HG03520 (cell line): Measurements from ENCODE around the gene SSTR3.
"Not testable (repeated sequence)": the region's sequence is repeated elsewhere in the genome, so short reads cannot be mapped to it uniquely, and the experiment has no call there.

ENCODE experiments used
- ATAC-seq: cut with Tn5 transposase; IDR thresholded peaks from one replicate; pipeline ENCODE4 v1.9.1; 2021; ENCODE audit warnings: mild to moderate bottlenecking, moderate library complexity; ENCODE audit not compliant: unreplicated experiment

The SSTR3 gene

DNA sequence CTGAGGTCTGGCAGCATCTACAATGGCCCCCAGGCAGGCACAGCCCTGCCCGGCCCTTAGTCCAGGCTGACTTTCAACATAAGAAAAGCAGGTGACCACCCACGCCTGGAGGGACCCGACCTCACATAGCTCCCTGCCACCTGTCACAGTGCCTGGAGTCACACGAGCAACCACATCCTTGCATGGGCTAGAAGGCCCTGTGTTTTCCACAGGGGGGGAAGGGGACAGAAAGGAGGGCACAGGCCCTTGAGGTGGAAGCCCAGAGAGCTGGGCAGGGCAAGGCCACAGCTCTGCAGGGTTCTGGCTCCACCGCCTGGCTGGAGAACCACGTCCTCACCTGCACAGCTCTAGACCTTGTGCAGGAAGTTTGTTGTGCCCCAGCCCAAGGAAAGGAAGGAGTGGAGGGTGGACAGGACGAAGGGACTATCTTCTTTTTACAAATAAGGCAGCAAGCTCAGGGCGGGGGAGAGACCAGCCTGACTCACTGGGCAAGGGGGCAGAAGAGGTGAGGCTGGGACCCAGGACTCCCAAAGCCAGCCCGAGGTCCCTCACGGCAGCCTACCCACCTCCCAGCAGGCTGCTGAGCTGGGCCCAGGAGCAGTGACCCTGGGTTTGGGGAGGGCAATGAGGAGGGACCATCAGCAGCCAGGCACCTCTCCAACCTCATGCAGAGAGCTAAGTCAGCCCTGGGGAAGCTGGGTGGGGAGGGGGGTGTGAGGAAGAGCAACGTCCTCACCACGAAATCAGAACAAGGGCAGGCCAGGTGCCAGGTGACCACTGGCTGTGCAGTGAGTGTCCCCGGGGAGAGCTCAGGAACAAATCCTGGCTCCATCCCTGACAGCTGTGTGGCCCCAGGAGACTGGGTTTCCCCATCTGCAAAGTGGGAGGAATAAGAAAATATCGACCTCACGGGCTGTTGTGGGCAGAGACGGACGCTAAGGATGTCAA is 28.6 kb downstream of the SSTR3 start:
- ATAC-seq = no peak

DNA sequence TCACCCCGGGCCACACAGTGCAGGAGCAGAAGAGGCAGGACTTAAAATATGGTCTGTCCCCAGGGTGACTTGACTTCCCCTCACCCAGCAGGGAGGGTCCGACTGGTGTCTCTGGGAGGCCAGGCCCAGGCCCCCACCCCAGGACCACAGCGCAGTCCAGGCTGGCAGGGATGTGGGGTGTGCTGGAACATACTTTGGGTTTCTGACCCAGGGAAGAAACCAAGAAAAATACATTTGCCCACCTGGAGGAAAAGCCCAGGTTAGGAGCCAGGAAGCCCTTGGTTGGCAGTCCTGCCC is 29.4 kb downstream of the SSTR3 start:
- no peak for ATAC-seq

DNA sequence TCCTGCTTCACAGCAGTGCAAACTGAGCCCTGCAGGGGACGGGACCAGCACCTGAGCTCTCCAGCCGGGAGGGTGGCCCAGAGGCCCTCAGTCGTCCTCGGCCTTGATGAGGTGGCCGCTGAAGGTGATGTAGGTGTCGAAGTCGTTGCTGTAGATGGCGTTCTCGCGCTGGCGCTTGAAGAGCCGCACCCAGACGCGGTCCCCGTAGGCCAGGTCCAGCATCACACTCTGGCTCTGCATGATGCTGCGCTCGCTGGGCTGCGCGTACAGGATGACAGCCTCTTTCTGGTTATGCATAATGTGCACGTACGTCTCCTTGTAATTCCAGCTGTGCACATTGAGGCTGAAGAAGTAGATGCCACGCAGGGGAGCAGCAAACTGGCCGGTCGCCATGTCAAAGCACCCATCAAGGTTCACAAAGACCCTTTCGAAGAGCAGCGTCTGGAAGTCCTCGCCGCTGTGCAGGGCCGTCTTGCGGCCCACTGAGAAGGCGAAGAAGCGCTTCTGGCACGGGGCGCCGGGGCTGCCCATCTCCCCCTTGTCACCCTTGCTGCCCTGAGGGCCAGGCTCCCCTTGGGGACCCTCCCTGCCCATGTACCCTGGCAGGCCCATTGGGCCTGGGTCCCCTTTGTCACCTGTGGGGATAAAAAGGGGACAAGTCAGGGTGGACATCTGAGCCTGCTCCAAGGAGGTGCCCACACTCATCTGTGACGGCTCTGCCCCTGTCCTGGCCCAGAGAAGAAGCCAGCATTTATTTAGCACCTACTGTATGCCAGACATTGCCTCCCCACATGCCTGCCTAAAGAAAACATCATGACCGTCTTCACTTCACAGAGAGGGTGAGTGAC is 30.0 kb downstream of the SSTR3 start:
- ATAC-seq = no peak

DNA sequence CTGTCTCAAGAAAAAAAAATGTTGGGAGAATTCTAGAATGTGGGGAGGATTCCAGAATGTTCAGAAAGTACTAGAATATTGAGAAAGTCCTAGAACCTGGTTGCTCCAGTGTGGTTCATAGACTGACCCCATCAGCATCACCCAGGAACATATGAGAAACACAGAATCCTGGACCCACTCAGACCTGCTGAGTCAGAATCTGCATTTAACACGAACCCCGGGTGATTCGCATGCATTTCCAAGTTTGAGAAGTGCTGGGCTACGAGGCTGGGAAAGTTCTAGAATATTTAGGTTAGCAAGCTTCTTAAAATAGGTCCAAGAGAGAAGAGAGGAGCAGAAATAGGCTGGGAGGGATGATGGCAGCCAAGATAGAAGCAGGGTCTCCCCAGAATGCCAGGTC is 30.6 kb downstream of the SSTR3 start:
- ATAC-seq = no peak

DNA sequence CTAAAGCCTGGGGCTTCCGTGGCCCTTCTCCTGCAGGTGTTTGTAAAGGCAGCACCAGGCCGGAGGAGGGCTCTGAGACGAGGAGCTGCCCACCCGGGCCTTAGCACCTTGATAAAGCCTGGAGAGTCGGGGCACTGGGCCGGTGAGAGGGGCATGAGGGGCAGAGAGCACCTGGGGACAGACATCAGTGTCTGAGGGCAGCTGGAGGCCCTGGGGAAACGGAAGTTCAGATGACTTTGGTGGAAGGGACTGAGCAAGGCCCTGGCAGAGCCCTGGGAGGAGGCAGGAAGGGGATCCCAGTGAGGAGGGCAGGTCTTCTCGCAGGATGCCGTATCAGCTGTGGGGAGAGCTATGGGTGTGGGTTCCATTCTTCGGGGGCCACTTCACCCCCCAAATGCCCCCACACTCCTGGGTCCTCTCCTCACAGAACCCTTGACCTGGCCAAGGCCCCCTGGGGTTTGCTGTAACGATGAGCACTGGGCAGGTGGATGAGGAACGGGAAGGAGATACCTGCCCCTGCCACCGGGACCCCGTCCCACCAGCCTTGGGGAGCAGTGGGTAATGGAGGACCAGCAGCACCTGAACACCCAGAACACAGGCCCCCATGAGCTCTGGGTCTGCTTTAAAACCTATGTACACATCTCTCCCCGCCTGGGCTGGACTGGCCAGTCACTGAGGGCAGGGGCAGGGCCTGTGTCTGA is 31.6 kb downstream of the SSTR3 start:
- no peak for ATAC-seq

DNA sequence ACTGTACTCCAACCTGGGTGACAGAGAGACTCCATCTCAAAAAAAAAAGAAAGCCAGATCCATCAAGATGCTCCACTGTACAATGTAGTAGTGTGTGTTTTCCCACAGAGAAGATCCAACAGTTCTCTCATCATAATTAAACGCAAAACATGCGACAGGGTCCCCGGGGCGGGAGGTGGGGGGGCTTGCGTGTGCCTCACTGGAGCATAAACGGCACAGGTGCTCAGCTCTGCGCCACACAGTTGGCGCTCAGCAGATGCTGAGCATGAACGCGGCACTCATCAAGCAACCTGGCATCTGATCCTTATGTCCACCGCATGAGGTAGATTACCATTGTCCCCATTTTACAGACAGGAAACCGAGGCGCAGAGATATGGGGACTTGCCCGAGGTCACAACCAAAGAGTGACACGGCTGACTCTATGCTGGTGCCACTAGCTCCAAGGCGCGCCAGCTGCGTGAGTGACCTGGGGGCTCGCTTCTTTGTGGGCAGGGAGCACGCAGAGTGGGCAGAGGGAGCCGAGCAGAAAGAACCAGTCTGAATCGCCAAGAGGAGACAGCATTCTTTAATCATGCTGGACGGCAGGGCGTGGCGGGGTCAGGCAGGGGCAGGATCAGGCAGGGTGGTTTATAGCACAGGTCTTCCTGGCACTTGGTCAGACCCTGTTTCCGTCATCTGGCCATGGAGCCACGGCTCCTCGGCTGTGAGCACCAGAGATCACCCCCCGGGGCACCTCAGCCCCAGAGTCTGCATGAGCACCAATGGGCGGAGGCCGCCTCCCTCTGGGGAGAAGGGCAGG is 32.5 kb downstream of the SSTR3 start:
- no peak for ATAC-seq

DNA sequence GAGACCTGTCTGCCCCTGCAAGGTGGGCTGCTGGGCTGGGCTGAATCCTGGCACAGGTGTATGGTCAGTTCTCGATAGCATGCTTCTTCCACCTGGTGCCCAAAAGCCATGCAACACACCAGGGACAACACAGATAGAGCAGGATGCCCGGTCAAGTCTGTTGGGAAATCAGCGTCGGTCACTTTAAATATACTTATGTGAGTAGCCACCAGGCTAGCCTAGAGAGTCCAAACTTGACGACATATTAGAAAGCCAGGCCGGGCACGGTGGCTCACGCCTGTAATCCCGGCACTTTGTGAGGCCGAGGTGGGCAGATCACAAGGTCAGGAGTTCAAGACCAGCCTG is 33.2 kb downstream of the SSTR3 start:
- ATAC-seq = no peak

DNA sequence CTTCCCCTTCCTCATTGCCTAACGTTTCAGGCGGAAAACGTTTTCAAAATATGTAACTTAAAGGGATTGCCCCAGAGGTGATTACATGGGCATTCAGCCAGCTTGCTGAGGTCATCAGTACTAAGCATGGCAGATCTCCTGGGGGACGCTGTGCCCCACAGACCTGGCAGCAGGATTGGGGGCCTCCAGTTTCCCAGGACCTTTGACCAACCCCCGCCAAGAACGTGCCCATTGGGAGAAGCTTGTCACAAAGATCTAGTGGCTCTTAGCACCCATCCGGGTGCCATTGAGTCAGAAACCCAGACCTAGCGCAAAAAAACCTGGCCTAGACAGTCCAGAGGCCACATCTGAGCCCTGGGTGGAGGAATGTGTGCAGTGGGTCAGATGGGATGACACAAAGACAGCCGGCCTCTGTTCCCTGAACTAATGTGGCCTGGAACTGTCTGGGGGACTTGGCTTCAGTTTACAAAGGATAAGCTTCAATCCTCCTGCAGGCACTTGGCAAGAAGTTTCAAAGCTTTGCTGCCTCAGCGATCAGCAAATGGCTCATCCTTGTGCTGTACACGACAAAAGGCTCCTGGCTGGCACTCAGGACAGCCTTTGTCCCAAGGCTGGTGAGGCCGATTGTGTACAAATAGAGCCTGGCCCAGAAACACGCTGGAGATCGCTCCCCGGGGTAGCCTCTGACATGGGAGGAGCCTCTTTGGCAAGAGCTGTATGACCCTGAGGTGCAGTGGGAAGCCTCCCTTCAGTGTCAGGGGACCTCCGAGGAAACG is 33.7 kb downstream of the SSTR3 start:
- ATAC-seq = no peak

DNA sequence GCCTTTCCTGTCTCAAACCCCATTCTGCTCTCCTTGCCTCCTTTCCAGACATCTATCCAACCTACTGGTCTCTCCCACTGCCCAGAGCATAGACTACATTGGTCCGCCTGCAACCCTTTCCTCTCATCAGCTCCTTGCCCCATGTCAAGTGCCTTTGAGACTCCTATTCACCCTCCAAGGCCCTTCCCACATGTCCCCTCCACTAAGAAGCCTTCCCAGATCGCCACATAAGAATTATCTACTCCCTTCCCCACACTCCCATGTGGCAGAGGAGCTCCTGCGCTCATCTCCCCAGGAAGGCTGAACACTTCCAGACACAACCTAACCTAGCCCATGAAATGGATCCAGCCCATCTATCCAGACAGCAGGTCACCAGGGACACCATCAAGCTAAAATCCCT is 34.5 kb downstream of the SSTR3 start:
- ATAC-seq = no peak

DNA sequence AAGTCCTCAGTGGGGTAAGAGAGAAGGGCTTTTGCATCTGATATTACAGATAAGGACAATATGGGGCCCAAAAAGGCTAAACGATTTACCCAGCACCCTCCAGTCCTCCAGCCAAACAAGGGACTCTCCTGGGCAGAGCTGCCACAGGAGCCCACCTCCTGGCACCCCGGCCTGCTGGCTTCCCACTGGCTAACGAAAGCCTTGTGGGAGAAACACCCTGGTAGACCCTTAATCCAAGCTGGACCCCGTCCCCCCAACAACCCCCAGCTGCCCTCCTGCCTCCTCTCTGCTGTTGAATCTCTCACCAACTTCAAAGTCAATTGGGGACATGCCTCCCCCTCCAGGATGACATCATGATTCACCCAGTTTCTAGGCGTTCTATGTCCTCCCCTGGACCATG is 35.1 kb downstream of the SSTR3 start:
- ATAC-seq = no peak

DNA sequence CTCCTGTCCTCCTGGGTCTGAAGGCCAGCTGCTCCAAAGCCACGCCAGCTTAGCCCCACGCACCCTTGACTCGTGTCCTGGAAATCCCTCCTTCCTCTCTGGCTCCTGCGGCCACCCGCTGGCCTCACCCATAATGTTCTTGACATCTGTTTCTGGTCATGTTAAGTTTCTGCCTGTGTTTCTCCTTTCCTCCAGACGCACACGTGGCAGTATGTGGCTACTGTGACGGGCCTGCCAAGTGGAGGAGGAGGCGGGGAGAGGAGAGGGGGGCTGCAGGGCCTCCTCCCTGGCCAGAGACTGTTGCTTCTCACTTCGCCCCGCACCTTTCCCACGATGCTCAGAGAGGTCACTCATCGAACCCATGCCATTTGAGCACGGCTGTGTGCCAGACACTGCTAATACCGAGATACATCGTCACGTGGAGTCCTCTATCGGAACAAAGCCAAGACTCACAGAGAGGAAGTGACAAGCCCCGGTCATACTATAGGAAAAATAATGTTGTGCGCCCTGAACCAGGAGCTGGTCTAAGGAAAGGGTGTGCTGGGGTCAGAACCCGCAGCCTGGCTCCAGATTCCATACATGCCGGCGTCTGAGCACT is 35.7 kb downstream of the SSTR3 start:
- ATAC-seq = no peak

DNA sequence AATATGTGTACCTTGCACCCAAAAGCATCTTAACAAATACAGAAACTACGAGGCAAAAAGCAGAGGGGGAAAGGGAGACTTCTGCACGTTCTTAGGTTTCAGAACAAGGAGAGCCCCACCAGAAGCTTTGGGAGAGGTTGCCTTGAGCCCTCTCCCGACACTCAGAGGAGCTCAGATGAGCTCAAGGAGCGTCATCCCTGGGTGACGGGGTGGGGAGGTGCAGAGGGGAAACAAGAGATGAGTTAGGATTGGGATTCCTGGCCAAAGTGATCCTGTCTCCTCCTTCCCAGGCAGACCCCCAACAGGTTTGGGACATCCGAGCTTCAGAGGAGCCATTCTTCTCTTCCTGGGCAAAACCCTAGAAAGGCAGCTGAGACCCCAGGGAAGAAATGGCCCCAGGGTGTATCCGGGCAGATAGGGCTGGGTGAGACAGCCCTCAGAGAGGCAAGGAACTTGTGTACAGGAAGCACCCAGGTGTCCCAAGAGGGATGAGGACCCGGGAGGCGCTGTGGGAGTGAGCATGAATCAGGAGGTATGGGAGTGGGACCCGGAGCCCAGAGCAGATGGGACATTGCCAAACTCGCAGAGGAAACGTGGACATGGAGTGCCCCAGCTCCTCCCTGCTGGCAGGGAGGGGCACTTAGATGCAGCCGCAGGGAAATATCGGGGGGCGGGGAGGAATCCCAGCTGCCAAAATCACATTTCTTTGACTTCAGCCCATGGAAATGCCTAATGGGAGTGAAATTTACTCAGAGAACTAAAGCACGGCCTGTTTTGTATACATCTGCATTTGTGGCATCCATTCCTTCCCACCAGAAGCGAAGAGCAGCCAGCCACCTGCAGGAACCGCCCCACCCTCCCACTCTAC is 36.6 kb downstream of the SSTR3 start:
- no peak for ATAC-seq

DNA sequence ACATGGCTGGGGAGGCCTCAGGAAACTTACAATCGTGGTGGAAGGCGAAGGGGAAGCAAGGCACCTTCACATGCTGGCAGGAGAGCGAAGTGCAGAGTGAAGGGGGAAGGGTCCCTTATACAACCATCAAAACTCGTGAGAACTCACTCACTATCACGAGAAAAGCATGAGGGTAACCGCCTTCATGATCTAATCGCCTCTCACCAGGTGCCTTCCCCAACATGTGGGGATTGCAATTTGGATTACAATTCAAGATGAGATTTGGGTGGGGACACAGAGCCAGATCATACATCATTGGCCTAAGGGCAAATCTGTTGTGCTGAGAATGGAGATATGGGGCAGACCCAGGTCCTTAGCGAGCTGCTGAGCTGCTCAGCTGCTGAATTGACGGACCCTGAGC is 37.3 kb downstream of the SSTR3 start:
- no peak for ATAC-seq

DNA sequence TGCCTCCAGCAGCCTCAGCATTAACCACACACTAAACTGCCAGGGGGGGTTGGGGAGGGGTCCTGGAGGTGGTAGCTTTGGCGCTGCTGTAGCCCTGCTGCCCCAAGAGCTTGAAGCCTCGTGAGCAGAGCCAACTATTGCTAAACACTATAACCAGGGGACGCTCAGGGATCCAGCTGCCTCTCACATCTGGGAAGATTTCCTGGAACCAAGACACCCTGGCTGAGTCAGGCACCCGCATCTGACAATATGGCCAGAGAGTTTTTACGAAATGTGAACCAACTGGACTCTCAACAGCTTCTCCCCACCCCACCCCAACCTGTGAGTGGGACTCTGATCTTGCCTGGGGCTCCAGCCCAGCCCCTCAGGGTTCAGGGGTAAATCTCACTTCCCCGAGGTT is 38.6 kb downstream of the SSTR3 start:
- ATAC-seq = no peak

DNA sequence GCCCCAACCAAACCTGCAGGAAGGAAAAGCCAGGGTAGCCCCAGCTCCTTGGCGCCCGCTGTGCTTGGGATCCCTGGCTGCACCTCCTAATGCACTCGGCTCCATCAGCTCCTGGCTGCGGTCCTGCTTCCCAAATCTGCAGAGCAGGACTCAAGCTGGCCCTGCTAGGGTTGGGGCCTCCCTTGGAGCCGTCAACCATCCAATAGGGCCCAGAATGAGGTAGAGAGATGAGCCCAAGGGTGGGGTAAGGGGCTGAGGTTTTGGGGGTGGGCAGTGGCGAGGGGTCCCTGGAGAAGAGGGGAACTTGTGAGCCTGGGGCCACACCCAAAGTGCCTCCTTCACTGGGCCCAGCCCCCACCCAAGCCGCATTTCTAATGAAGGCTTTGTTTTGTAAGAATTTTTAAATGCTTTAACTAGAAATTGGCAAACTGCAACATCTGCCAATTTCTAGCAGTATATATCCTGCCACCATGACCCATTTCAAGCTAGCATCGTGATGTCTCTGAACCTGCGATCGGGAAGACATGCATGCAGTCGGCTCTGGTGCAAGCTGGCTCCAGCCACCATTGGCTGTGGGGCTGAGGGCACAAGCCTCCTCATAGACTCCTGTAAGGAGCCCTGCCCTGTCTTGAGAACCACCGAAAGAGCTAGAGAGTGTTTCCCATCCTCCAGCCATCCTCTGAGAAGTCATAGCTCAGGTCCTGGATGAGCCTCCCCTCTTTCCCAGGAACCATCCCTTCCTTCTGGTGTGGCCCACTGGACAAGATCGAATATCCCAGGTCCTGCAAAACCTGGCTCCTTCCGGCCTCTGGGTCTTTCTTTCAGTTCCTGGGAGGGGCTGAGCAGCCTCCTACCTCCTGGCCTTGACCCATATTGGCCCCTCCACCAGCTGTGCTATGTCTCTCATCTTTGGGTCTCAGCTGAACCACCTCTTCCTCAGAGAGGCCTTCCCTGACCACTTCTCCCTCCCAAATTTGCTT is 39.7 kb downstream of the SSTR3 start:
- ATAC-seq = no peak

DNA sequence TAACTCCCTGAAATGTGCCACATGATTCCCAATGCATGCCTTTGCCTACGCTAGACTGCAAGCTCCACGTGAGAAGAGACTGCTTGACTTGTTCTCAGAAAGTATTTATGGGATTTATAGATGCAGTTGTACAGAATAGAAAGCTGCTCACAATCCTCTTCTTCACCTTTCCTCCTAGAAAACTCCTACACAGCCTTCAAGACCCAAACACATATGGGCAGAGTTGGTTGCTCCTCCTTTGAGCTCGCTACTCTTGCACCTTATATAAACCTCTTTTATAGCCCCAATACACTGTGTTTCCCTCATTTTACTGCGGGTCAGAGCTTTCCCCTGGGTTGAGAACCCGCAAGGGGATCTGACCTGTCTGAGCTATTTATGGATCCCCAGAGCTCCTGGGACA is 40.6 kb downstream of the SSTR3 start:
- ATAC-seq = no peak

DNA sequence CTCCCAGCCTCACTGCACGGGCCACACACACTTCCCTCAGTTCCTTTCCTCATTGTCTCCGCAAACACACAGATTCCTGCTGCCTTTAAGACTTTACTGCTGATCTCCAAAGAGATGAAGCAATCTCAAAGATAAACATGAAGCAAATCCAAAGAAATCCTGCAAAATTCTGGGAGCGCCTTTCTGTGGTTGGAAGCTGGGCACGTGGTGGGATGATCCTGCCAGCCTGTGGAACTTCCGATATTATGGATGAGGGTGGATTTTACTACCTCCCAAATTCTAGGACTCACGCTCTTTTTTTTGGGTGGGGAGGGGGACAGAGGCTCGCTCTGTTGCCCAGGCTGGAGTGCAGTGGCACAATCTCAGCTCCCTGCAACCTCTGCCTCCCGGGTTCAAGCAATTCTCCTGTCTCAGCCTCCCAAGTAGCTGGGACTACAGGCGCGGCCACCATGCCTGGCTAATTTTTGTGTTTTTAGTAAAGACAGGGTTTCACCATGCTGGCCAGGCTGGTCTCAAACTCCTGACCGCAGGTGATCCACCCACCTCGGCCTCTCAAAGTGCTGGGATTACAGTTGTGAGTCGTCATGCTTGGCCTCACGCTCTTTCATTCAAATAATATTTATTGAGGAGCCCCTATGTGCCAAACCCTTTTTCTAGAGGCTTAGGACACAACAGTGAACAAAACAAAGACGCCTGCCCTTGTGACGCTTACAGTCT is 41.4 kb downstream of the SSTR3 start:
- ATAC-seq = not testable (repeated sequence)
